Epithelial cell of proximal tubule (primary cell): ENCODE results near the gene NEGR1. TPM values are rescaled to one million over a fixed set of nuclear protein-coding genes. Genes with fewer than 3 reads are reported as not detected.

ENCODE experiments used
- DNase-seq: peaks from one replicate; pipeline ENCODE4 v3.0.0-alpha.2; 2011; ENCODE audit warnings: low read depth
- H3K4me3 ChIP-seq: 2 replicates; pipeline ENCODE4 v1.5.1; 2011; ENCODE audit warnings: low read depth, mild to moderate bottlenecking, low read length
- total RNA-seq: library from RNA; depleted of rRNA; stranded (reverse); fragments of >200 nt; gene quantifications from 2 replicates; pipeline ENCODE4 v1.2.3, GENCODE V29; 2015
- TF ChIP-seq, protein P1 (sequence below): conservative IDR thresholded peaks from 2 replicates; pipeline ENCODE4 v1.5.1; 2012; ENCODE audit warnings: low read depth, mild to moderate bottlenecking, low read length

Gene NEGR1
- total RNA-seq, 1 donor from 2014 or later: 3.1 TPM

DNA sequence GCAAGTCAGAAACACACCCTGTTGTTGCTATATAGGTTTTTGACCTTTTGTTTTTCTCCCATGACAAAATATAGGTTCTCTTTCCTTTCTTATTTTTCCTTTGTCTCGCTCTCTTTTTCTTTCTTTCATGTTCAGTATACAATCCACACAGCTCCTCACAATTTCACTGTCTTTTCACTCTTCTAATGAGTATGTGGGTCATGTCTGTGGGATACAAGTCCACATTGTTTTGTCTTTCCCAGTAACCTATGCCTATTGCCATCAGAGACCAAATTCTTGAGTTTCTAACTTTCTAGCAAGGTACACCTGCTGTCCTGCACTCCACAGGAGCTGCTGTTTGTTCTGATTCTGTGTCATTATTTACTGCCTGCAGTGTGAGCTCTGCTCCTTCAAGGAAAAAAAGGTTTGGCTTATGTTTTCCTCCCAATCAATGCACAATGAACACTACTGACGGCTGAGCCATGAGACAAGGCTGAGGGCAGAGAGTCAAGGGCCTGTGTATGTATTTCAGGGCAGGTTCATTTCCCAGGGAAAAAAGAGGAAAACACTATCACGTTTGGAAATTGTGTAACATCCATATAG lies 453.8 kb downstream of the NEGR1 start:
- no peak overlapping the region for H3K4me3 ChIP-seq
- TF ChIP-seq, protein P1, sequence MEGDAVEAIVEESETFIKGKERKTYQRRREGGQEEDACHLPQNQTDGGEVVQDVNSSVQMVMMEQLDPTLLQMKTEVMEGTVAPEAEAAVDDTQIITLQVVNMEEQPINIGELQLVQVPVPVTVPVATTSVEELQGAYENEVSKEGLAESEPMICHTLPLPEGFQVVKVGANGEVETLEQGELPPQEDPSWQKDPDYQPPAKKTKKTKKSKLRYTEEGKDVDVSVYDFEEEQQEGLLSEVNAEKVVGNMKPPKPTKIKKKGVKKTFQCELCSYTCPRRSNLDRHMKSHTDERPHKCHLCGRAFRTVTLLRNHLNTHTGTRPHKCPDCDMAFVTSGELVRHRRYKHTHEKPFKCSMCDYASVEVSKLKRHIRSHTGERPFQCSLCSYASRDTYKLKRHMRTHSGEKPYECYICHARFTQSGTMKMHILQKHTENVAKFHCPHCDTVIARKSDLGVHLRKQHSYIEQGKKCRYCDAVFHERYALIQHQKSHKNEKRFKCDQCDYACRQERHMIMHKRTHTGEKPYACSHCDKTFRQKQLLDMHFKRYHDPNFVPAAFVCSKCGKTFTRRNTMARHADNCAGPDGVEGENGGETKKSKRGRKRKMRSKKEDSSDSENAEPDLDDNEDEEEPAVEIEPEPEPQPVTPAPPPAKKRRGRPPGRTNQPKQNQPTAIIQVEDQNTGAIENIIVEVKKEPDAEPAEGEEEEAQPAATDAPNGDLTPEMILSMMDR: no peak
- DNase-seq: no peak

DNA sequence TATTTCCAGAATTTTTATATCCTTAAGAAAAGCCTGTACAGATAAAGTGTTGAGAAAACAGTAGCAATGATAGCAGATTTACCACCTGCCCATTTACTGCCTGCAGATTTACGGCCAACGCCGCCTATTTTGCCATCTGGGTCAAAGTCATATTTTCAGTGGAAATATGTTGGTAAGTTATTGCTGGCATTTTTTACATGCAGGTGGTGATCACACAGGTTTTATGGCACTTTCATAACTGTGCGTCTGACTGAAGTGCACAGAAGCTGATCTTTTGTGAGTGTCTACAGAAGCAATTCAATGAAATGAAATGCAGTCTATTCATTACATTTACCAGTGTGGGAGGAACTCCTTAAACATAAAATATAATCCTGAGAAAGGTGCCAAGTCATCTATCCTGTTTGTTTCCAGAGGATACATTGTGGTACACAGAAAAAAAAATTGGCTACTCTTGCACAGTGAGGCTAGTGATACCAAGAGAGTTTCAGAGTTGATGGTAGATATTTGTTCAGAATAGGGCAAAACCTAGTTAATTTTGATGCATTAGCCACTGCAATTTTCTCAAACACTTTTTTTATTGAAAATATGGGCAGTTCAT lies 458.5 kb downstream of the NEGR1 start:
- no peak overlapping the region for H3K4me3 ChIP-seq
- TF ChIP-seq, protein P1: no peak

DNA sequence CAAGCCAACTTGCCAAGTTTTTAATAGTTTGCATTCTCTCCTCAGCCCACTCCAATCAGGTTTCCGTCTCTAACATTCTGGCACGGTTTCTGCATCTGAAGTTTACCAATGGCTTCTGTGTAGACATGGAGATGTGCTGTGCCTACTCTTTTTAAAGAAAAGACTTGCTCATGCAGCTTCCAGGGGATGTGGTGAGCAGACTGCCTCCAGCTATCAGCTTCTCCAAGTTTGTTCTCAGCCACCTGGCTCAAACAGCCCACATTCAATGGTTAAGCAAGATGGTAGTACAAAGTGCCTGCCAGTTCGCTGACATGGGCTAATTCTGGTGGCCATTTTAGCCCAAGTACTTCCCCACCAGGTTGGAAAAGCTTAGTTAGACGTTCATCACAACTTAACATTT lies 465.3 kb downstream of the NEGR1 start:
- TF ChIP-seq, protein P1: no peak
- no peak overlapping the region for H3K4me3 ChIP-seq
- no peak for DNase-seq

More for the DNA sequence above, 458.5 kb downstream of the NEGR1 start:
- no peak for DNase-seq

DNA sequence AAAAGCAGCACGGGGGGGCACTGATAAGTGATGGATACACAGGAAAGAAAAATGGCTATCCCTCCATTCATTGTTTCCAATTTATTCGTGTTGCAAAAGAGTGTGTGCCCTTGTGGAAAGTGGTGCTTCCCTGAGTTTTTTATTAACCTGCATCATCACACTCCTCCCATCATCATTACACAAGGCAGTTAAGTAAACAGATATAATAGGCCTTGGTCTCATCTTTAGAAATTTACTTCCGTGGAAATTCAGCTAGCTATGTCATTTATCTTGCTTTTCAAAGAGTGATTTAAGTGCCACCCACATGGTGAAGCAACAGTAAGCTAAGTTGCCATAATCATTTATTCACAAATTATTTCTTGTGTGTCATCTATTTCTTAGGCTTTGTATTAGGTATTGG lies 473.3 kb downstream of the NEGR1 start:
- DNase-seq: no peak
- no peak overlapping the region for H3K4me3 ChIP-seq
- TF ChIP-seq, protein P1: no peak

DNA sequence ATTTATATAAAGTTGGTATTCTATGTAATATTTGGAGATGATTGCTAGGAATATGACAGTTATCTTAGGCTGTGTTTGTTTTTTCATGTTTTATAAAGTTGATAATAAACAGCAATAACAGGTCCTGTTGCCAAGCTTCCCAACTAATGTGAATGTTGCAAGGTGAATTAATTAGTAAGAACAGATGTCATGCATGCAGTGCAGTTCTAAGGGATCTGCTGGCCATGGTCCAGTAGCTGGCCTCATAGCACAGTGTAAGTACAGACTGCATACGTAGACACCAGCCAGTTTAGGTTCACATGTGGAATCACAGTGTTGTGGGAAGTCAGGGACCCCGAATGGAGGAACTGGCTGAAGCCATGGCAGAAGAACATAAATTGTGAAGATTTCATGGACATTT lies 478.2 kb downstream of the NEGR1 start:
- TF ChIP-seq, protein P1: no peak
- no peak overlapping the region for H3K4me3 ChIP-seq
- no peak for DNase-seq

DNA sequence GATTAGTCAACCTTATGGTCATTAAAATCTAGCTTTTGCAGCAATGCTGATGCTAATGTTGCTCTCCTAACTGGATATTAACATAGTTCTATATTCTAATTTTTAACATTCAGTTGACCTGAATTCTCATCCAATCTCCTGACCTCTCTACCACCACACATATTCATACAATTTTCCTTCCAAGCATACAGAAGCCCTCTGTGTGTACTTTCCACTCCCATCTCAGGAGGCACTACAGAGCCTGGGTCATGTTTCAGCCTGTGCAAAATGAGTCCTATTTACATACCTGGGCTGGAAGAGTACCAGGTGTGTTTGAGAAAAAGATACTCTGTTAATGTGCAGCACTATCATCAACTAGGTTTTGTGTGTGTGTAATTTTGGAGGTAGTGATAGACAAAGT lies 486.3 kb downstream of the NEGR1 start:
- TF ChIP-seq, protein P1: no peak
- no peak overlapping the region for H3K4me3 ChIP-seq
- DNase-seq: no peak

DNA sequence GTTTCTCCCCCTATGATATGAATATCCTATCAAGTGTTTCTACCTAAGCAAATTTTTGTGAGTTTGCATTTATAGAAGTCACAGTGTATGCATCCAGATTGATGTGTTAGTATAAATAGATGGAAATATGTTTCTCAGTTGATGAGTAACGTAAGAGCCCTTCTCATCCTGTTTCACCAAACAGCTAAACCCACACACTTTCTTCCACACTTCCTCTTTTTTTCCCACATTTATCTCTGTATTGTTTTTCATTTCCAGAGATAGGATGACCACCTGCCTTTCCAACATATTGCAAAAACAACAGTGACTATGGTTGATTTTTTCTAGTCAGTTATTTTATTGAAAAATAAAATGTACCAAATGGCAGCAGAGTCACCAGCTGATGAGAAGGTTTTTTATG lies 490.1 kb downstream of the NEGR1 start:
- DNase-seq: no peak
- H3K4me3 ChIP-seq: no peak overlapping the region
- TF ChIP-seq, protein P1: no peak
